Common myeloid progenitor, CD34-positive (primary cell): ENCODE data around the gene ASB1.

Experiments
- CTCF ChIA-PET: fragments of 350-600 bp; sonication (Branson Sonifier 250); formaldehyde crosslinking; loops from one replicate; lab custom pipeline; 2021; ENCODE audit warnings: antibody characterized with exemption; lab: Charles Lee
- POLR2A ChIA-PET: fragments of 350-600 bp; sonication (Branson Sonifier 250); formaldehyde crosslinking; loops from one replicate; lab custom pipeline; 2021; ENCODE audit warnings: antibody characterized with exemption; lab: Charles Lee
- DNase-seq, 3 donors: peaks; one replicate each; pipeline versions ENCODE4 v3.0.0 to v3.0.0-alpha.2; 2013
- H3K27ac ChIP-seq, 2 experiments: 1 replicate in 1 of 2; 2 replicates in 1 of 2; pipeline ENCODE4 v1.7.0; 2013; ENCODE audit warnings: inconsistent platforms in 2 of 2, low read length in 2 of 2, mild to moderate bottlenecking in 2 of 2, low read depth in 1 of 2, moderate library complexity in 1 of 2; ENCODE audit not compliant: severe bottlenecking in 2 of 2, insufficient read depth in 1 of 2, poor library complexity in 1 of 2
- H3K27me3 ChIP-seq, 5 experiments: replicated peaks in 2 of 5; 1 replicate in 3 of 5; 2 replicates in 2 of 5; pipeline versions ENCODE4 v1.6.1 to v1.7.0; 2013; ENCODE audit warnings: low read length in 4 of 5, mild to moderate bottlenecking in 2 of 5, moderate library complexity in 2 of 5, inconsistent platforms in 1 of 5; ENCODE audit not compliant: insufficient read depth in 5 of 5, control insufficient read depth in 4 of 5
- H3K36me3 ChIP-seq, 4 experiments: 1 replicate in 2 of 4; 2 replicates in 2 of 4; pipeline versions ENCODE4 v1.6.1 to v1.7.0; 2013; ENCODE audit warnings: low read length in 3 of 4, control low read depth in 1 of 4, mild to moderate bottlenecking in 1 of 4; ENCODE audit not compliant: control insufficient read depth in 4 of 4, insufficient read depth in 4 of 4
- H3K4me1 ChIP-seq, 4 experiments: 1 replicate in 3 of 4; 2 replicates in 1 of 4; pipeline versions ENCODE4 v1.6.1 to v1.7.1; 2013; ENCODE audit warnings: low read length in 3 of 4, mild to moderate bottlenecking in 3 of 4, control low read depth in 1 of 4, inconsistent platforms in 1 of 4, moderate library complexity in 1 of 4; ENCODE audit not compliant: control insufficient read depth in 4 of 4, insufficient read depth in 4 of 4; ENCODE audit errors: control extremely low read depth in 1 of 4
- H3K4me3 ChIP-seq, 7 experiments: 1 replicate in 4 of 7; 2 replicates in 3 of 7; pipeline versions ENCODE4 v1.5.1 to v1.7.0; 2013; ENCODE audit warnings: mild to moderate bottlenecking in 7 of 7, low read length in 6 of 7, moderate library complexity in 6 of 7, inconsistent platforms in 2 of 7, low read depth in 2 of 7, control low read depth in 1 of 7; ENCODE audit not compliant: insufficient read depth in 4 of 7, control insufficient read depth in 1 of 7; ENCODE audit errors: extremely low read depth in 1 of 7
- H3K9me3 ChIP-seq, 5 experiments: 1 replicate in 4 of 5; 2 replicates in 1 of 5; pipeline versions ENCODE4 v1.6.1 to v1.7.1; 2013; ENCODE audit warnings: low read length in 4 of 5, mild to moderate bottlenecking in 2 of 5, inconsistent platforms in 1 of 5, low read depth in 1 of 5, moderate library complexity in 1 of 5; ENCODE audit not compliant: control insufficient read depth in 4 of 5, insufficient read depth in 2 of 5; ENCODE audit errors: control extremely low read depth in 1 of 5
- WGBS: methylation state at CpG from one replicate; pipeline ENCODE4 v1.1.5; 2013; ENCODE audit not compliant: insufficient coverage; 5-methylcytosine and 5-hydroxymethylcytosine counted together

The ASB1 gene

DNA sequence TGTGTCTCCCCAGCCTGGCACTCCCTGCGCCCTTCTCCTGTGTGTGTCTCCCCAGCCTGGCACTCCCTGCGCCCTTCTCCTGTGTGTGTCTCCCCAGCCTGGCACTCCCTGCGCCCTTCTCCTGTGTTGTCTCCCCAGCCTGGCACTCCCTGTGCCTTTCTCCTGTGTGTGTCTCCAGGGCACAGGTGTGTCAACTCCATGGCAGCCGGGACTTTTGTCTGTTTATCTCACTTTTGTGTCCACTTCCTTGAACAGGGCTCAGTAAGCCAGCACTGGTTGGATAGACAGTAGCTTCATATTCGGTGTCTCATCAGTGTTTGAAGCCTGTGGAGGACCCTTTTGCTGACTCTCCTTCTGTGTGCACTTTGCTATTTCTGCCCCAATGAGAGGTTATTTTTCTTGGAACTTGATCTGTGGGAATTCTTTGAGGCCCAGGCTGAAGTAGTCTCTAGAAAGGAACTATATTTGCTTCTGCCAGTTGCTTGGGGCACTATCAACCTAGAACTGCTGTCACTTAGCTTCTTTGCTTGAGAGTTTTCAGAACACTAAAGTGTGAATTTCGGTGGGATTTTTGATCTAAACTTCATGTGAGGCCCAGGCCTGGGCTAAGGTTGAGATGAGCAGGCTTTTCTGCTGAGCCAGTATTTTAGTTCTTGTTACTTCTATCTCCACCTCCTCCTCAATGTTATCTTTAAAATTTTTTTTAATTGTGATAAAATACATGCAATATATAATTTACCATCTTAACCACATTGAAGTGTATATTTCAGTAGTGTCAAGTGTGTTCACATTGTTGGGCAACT lies 8.3 kb upstream of the ASB1 start:
- H3K27ac ChIP-seq, result no peak overlapping the region
- no peaks in the 10 kb centered on the region for H3K4me1 ChIP-seq
- H3K4me3 ChIP-seq, result no peak overlapping the region
- CTCF ChIA-PET, result no interaction called here
- POLR2A ChIA-PET, result no interaction called here
- H3K9me3 ChIP-seq, result peaks cover 0 to 16% (median 6%) of the 10 kb centered on the region in 5 experiments
- no peak for DNase-seq
- peaks cover 0 to 2% (median 0%) of the 10 kb centered on the region in 4 experiments for H3K36me3 ChIP-seq
- H3K27me3 ChIP-seq, result peaks cover 0 to 2% (median 0%) of the 10 kb centered on the region in 5 experiments
- 95% methylated on average over 3 of the region's 6 CpGs for WGBS

- Histone ChIP-seq H3K9me3 (peaks cover 0 to 16% (median 6%) of the 10 kb centered on the region in 5 experiments), H3K36me3 (peaks cover 0 to 2% (median 0%) of the 10 kb centered on the region in 4 experiments), H3K27ac (no peak overlapping the region), H3K4me1 (no peaks in the 10 kb centered on the region), H3K27me3 (peaks cover 0 to 2% (median 0%) of the 10 kb centered on the region in 5 experiments), H3K4me3 (no peak overlapping the region)
- no peak for DNase-seq
- 80% methylated on average over 1 of the region's 2 CpGs for WGBS
- ChIA-PET POLR2A (no interaction called here), CTCF (no interaction called here)
Measured at GRCh38 chr2:238418999-238419546, 7.7 kb upstream of the ASB1 start.

GRCh38 chr2:238420442-238420841 lies 6.3 kb upstream of the ASB1 start:
- DNase-seq, result no peak
- no peaks in the 10 kb centered on the region for H3K4me1 ChIP-seq
- CTCF ChIA-PET, result no interaction called here
- H3K4me3 ChIP-seq, result no peak overlapping the region
- 98% methylated on average over 6 of the region's 8 CpGs for WGBS
- H3K9me3 ChIP-seq, result peaks cover 0 to 12% (median 6%) of the 10 kb centered on the region in 5 experiments
- peak overlapping the region in 1 of 2 experiments; percentile 35 for H3K27ac ChIP-seq
- H3K27me3 ChIP-seq, result peaks cover 0 to 2% (median 0%) of the 10 kb centered on the region in 5 experiments
- POLR2A ChIA-PET, result no interaction called here
- peaks cover 0 to 2% (median 0%) of the 10 kb centered on the region in 4 experiments for H3K36me3 ChIP-seq

DNA sequence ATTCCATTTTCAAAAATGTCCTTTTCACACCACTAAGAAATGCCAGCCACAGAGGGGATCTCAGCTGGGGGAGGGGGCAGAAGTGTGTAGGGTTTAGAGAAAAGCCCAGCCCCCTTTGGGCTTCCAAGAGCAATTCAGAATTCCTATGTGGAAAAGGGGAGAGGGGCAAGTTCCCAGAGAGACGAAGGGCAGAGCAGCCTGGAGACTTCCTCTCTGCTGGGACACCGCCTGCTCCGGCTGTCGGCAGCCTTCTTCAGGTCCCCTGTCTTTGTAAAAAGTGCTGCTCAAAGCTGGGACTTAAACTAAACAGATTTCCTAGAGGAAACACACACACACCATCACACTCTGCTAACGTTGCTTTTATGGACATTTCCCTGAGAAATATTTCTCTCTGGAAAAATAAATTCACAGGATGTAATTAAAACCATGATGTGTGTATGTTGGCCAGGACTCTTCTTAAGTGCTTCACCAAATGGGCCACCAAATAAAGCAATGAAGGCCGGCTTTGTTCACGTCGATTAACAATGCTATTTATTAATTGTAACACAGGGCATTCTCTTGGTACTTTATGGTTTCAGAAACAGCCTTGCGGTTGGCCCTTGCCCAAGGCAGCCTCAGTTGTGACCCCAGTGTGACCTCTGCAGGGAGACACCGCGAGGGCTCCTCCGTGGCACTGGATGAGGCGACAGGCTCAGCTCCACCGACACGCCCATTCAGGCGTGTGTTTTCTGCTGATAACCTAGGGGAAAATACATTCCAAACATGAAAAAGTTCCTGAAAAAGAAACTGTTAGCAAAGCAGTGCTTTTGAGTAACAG lies 5.6 kb upstream of the ASB1 start:
- ChIA-PET CTCF (interaction anchor here (1.0 to 1.4 kb wide), 3 partner anchors 12 to 52 kb away, joined by 3 to 6 read pairs (median 3); no protein-coding TSS in a partner anchor), POLR2A (no interaction called here)
- peak overlapping the region in 1 of 2 experiments; percentile 49 for H3K27ac ChIP-seq
- peaks cover 0 to 6% (median under 1%) of the 10 kb centered on the region in 5 experiments for H3K9me3 ChIP-seq
- H3K4me3 ChIP-seq, result no peak overlapping the region
- peaks cover 0 to 6% (median 0%) of the 10 kb centered on the region in 5 experiments for H3K27me3 ChIP-seq
- H3K36me3 ChIP-seq, result no peaks in the 10 kb centered on the region
- peaks cover 0 to 5% (median 4%) of the 10 kb centered on the region in 4 experiments for H3K4me1 ChIP-seq
- 85% methylated on average over 12 of the region's 16 CpGs for WGBS
- peak; percentile 5 to 40 (median 8) for DNase-seq

GRCh38 chr2:238421695-238422035 lies 5.1 kb upstream of the ASB1 start:
- peaks cover 0 to 6% (median 0%) of the 10 kb centered on the region in 5 experiments for H3K27me3 ChIP-seq
- CTCF ChIA-PET, result interaction anchor here (1.0 to 2.7 kb wide), 4 partner anchors 12 to 53 kb away, joined by 3 to 7 read pairs (median 4); no protein-coding TSS in a partner anchor
- WGBS, result 92% methylated on average over 18 of the region's 18 CpGs
- no peaks in the 10 kb centered on the region for H3K36me3 ChIP-seq
- H3K4me1 ChIP-seq, result peaks cover 0 to 10% (median 8%) of the 10 kb centered on the region in 4 experiments
- POLR2A ChIA-PET, result no interaction called here
- no peak for DNase-seq
- H3K27ac ChIP-seq, result peak overlapping the region in 1 of 2 experiments; percentile 49
- H3K9me3 ChIP-seq, result peaks cover 0 to 1% (median 0%) of the 10 kb centered on the region in 5 experiments
- H3K4me3 ChIP-seq, result no peak overlapping the region

DNA sequence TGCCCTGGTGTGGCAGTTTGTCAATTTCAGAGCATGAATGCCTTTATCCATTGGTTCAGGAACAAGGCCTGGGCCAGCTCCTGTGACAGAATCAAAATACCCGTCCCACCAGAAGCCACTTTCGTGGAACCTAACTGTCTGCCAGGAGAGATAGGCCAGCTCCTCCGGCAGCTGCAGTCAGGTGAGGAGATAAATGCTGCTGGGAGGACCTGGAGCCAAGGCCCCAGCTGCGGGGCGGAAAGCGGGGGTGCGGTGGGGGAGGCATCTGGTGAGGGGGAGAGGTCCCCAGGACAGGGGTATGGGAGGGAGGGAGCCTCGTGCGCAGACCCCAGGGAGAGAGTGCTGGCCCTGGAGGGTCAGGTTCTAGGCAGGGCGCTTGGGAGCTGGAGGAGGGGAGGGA lies 4.4 kb upstream of the ASB1 start:
- DNase-seq, result peak in 1 of 3 donors; percentile 26
- H3K27me3 ChIP-seq, result peaks cover 0 to 6% (median 0%) of the 10 kb centered on the region in 5 experiments
- WGBS, result 96% methylated on average over 9 of the region's 10 CpGs
- ChIA-PET POLR2A (no interaction called here), CTCF (interaction anchor here (1.3 to 2.7 kb wide), 4 partner anchors 11 to 51 kb away, joined by 3 to 7 read pairs (median 4); no protein-coding TSS in a partner anchor)
- H3K27ac ChIP-seq, result peak overlapping the region in 1 of 2 experiments; percentile 49
- H3K9me3 ChIP-seq, result no peaks in the 10 kb centered on the region
- no peaks in the 10 kb centered on the region for H3K36me3 ChIP-seq
- peaks cover 0 to 15% (median 9%) of the 10 kb centered on the region in 4 experiments for H3K4me1 ChIP-seq
- H3K4me3 ChIP-seq, result no peak overlapping the region
